CD4-positive, alpha-beta T cell treated with Interleukin-17A for 4 hours (primary cell): ENCODE measurements around the gene XPO5.
"Not testable (repeated sequence)": the region's sequence is repeated elsewhere in the genome, so short reads cannot be mapped to it uniquely, and the experiment has no call there.

Source experiments
- DNase-seq: peaks from one replicate; pipeline ENCODE4 v3.0.0-alpha.2; 2020; ENCODE audit warnings: mixed read lengths

XPO5 gene

DNA sequence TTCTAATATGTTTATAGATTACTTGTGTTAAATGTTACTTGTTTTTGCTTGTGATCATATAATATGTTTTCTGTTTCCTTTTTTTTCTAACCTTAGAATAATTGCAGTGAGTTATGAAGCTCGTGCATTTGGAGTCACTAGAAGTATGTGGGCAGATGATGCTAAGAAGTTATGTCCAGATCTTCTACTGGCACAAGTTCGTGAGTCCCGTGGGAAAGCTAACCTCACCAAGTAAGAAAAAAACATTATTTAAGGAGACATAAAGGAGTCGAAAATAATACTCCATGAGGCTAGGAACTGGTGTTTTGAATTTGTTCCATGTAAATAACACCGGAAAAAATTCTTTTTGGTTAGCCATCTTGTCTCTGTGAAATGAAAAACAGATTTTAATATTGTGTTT, 7.1 kb upstream of the XPO5 start:
- DNase-seq: no peak

DNA sequence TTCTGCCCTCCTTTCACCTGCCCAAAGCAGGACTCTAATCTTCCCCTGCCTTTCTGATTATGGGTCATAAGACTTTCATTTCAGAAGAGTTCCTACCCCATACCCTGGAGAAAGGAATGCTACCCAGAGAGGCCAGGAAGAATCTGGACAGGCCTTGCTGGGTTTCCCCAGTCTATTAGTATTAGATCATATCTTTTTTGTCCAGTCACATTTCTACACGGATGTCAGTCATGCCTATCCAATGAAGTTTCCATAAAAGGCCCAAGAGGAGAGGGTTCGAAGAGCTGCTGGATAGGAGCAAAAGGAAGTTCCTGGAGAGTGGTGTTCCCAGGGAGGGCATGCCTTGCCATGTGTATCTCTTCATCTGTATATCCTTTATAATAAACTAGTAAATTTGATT, 3.3 kb upstream of the XPO5 start:
- DNase-seq: no peak

DNA sequence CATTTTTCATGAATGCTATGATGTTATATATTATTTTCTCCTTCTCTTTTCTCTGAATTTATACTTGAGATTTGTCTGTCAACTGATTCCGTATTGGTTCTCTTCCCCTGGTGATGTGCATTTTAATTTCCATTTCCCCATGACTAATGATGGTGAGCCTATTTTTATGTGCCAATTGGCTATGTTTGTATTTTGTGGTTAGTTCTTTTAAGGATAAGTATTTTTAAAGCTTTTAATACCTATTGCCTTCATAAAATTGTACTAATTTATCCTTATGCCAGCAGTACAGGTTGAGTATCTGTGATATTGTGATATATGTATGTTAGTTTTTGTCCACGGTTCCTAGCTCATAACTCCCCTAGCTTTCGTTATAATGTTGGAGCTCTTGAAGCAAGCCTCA, 2.9 kb upstream of the XPO5 start:
- no peak for DNase-seq

DNA sequence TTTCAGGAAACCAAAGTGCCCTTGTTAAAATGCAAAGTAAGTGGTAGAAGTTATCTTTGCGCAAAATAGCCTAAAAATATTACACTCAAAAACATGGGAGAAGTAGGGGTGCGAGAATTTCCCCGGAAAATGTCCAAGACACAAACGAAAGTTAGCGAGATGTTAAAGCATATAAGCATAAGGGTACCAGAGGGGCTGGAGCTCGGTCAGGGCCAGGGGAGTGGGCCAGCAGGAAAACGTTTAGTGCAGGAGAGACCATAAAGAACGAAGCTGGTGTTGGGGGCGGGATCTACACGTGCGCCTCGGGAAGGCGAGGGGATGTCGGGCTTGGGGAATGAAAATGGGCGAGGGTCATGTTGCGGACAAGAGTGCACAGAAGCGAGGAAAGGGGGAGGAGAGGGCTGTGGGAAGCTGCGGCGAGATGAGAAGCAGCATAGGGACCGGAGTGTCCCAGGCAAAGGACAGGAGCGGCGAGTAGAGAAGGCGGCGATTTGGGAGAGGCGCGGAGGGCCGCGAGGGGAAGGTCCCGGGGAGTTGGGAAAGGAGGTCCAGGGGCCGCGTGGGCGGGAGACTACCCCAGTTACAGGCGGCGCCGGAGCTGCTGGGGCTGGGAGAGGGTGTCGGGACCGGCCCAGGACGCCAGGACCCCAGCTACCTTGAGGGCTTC, 600 bp downstream of the XPO5 start:
- peak; percentile 14 for DNase-seq

GRCh38 chr6:43572015-43572414, 3.8 kb downstream of the XPO5 start:
- DNase-seq: no peak

DNA sequence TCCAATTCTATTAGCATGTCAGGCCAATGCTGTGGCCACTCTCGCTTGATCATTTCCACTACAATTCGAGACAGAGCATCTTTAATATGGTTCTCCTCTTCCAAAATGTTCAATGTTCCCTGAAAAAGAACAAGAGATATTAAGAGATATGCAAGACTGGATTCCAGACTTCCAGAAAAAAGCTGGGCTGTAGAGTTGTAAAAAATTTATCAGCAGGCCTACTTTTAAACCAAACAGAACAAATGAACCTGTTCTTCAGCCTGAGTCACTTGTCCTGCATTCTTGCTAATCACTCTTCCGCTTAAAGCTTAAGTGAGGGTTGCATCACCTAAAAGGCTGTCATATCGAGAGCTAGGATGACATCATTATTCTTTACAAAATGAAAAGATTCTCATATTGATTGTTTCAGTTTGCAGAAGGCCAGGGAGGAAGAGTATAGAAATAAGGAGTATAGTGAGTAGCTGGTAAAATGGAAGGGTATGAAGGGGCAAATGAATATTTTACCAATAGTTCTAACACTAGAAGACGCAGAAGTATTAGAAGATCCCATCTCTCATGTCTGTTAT, 4.9 kb downstream of the XPO5 start:
- DNase-seq: no peak

- DNase-seq: no peak
These were observed 16.5 kb downstream of the XPO5 start for GRCh38 chr6:43559328-43559727.

- DNase-seq: not testable (repeated sequence)
These were observed 18.2 kb downstream of the XPO5 start for GRCh38 chr6:43557620-43558019.

- no peak for DNase-seq
These were observed 28.6 kb downstream of the XPO5 start for GRCh38 chr6:43547222-43547621.

DNA sequence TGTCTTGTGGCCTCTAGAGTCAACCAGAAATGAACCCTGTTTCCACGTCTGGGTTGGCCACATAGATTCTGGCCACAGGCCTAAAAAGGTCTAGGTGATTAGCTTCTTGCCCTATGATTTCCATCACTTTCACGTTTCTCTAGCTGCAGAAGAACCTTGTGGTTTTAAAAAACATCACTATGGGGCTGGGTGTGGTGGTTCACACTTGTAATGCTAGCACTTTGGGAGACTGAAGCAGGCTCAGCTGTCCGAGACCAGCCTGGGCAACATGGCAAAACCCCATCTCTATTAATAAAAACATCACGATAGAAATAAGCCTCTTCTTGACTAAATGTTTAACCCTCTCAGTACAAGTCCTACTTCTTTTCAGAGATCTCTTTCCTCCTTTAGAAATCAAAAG, 31.4 kb downstream of the XPO5 start:
- no peak for DNase-seq

GRCh38 chr6:43541774-43542471, 33.9 kb downstream of the XPO5 start:
- DNase-seq: no peak

- DNase-seq: no peak
These were observed 35.3 kb downstream of the XPO5 start for GRCh38 chr6:43540507-43540906.

DNA sequence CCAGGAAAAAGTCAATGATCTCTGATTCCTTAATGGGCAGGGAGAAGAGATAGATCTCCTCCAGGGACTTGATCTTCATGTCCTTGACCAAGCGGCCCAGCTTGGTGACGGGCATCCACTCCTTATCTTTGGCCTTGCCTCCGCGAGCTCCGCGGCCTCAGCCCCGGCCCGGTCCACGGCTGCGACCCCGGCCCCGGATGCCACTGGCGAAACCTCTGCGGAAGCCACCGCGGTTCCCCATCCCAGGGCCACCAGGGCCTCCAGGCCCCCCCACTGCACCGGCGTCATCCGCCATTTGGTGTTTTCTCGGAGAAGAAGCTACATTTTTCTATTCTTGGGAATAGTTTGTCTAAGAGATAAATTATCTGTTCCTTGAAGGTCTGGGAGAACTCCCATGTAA, 36.4 kb downstream of the XPO5 start:
- not testable (repeated sequence) for DNase-seq

DNA sequence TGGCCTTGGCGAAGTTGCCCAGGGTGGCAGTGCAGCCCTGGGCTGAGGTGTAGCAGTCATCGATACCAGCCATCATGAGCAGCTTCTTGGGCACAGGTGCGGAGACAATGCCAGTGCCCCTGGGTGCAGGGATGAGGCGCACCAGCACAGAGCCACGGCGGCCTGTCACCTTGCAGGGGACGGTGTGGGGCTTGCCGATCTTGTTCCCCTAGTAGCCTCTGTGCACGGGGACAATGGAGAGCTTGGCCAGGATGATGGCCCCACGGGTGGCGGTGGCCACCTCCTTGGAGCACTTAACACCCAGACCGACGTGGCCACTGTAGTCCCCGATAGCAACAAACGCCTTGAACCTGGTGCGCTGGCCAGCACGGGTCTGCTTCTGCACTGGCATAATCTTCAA, 36.9 kb downstream of the XPO5 start:
- not testable (repeated sequence) for DNase-seq

DNA sequence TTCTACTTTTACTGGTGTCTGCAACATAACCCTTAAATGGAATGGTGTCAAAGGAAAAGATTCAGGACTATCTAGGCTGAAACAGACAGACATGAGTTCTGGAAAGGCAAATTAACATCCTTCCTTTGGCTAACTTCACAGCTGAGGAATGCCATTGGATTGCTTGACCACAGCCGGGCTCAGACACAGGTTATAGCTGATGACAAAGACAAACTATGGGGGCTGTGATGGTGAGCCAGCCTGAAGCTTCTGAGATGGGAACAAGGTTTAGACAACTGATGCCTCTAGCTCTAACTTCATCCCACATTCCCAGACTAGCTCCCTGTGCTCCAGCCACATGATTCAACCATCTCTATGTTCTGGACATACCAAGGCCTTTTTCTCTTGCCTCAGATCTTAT, 43.6 kb downstream of the XPO5 start:
- no peak for DNase-seq

DNA sequence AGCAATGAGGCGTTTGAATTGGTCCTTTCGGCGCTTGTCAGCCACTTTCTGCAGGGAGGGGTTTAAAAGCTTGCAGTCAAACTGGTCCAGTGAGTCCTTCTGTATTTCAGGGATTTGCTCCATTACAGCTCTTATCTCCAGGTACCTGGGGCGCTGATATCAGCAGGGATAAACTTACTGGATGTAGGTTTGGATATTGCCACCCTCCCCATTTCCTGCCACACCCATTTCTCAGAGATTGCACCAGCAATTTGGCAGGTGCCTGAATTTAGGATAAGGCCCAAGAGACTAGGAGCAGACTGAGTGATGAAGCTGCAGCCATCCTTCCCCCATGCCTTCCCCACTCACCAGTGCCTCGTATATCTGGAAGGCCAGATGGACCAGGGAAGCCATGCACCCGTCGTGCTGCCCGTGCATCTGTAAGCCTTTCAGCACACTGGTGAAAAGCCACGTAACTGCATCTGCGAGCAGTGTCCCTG, 51.3 kb downstream of the XPO5 start:
- no peak for DNase-seq

DNA sequence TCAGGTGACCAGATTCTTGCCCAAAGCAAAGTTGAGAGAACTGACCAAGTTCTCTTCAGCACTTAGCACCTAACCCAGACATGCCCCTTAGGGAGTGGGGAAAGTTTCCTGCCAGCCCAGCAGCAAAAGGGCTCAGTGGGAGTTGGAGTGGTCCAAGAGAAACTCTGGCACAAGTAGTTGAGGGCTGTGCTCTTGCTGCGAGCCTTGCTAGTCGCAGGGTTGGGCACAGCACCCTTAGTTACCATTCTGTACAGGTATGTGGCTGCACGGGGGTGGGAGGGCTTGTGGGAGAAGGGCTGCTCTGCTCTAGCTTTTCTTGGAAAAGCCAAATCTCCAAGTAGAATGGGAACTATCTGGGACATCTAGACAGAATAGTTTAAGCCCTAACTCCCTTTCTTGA, 52.6 kb downstream of the XPO5 start:
- DNase-seq: no peak

DNA sequence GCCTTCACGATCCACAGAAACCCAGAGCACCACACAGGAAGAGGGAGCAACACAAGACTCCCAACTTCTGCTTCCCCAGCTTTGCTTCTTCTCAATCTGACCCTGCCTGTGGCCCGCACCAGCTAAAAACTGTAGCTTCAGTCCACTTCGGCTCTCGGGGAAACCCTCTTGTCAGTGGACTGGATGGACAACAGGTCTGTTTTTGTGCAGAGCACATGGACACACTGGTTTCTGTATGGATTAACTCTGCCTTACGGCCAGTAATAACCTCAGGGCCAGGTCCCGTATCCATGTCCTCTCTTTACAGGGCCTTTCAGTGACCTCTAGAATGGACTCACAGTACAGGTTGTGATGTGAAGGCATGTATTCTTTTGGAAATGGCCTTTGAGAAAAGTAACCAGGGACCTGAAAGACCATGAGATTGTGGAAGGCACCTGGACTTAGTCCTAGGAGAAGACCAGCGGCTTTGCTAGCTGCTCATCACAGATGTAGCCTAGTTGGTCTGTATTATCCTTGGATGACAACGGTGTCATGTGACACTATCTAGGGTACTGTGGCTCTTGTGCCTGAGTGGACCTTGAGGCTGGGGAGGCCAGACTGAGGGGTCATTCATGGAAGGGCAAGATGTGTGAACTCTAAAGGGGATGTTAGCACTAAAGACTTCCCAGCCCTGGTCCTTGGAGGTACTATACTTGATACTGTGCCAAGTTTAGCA, 53.1 kb downstream of the XPO5 start:
- no peak for DNase-seq

GRCh38 chr6:43521836-43522235, 54.0 kb downstream of the XPO5 start:
- DNase-seq: no peak

DNA sequence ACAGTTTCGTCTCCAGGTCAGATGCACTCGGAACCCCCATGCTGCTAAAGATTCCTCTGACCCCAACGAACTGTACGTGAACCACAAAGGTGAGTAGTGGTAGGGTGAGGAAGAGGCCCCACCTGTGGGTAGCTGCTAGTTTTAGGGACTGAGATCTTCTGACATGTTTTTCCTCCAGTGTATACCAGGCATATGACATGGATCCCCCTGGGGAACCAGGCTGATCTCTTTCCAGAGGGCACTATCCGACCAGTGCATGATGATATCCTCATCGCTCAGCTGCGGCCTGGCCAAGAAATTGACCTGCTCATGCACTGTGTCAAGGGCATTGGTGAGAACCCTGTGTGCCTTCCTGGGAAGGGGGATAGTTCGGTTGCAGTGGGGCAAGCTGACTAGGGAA, 55.7 kb downstream of the XPO5 start:
- DNase-seq: no peak

DNA sequence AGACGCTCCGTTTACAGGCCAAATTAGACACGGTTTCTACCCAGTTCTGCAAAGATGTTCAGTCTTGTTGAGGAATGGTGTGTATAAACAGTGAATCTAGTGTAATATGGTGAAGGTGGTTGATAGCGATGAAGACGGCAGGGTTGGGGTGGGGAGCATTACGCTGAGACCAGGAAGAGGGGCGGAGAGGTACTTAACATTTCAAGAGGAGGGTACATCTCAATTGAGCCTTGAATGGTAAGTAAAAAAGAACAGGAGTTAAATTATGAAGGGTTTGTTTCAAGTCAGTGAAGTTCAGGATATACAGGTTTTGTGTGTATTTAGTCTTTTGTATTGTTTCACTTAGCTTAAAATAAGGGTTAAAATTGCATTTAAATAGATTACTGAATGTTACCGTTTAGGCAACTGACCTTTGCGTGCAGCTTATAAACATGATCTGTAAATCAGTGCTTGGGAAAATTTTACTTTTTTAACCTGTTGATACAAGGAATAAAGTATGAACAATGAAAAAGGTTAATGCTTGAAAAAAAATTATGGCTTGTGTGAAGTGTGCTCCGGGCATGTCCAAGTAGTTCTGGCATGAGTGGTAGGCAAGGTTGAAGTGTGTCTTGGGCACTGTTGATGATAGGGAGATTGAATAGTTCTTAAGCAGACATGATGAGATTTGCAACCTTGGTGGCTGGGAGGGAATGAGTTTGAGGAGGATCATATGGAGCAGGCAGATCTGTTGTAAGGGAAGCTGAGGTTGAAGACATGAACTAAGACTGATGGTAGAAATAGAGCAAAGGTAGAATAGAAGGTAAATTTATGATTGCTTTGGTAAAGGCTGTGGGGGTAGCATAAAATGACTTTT, 58.1 kb downstream of the XPO5 start:
- no peak for DNase-seq

DNA sequence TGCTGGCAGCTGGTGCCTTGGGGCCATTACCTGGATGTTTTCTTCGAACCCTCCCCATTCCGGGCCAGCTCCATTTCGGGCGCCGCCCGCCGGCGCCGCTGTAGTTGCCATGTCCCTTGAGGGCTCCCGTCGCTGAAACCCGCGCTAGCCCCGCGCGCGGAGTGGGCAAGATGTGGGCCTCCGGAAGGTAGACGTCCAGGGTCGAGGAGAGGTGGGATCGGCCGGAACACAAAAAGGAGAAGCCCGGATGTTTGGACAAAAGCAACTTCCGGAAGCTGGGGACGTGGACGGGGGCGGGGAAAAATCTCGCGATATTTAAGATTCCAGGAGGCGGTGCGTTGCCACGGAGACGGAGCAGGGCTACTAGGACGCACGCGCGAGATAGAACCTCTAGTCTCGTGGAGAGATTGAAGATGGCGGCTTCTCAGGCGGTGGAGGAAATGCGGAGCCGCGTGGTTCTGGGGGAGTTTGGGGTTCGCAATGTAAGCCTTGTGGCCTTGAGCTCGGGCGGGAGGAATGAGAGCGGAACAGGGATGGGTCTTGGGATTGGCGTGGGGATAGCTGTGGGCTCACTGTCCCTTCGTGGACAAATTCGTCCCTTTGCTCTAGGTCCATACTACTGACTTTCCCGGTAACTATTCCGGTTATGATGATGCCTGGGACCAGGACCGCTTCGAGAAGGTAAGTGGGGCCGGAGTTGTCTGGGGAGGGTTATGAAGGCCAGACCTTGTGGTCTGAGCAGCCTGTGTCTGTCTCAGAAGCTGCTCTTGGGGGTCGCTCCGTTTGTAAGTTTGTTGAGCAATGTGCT, 58.9 kb downstream of the XPO5 start, which contains the start of the genes POLR1C and YIPF3:
POLR1C (plus strand) TSS at position 393 of the 808 bp plus-strand sequence; CDS start at position 414, 21 bp downstream.
YIPF3 (minus strand) TSS at position 230 of the 808 bp plus-strand sequence; CDS start at position 111, 119 bp downstream.
- DNase-seq: peak; percentile 97
